ENCODE results near the gene VEZF1. TPM values are rescaled to one million over a fixed set of nuclear protein-coding genes. Genes with fewer than 3 reads are reported as not detected.

Gene VEZF1
- total RNA-seq, 1 donor from 2014 or later: 50.9 TPM

- no peak overlapping the region for H3K4me3 ChIP-seq (ENCODE audit: insufficient read depth, low read depth, low read length)
- H3K9me3 ChIP-seq (ENCODE audit: insufficient read depth, low read depth, low read length): no peaks in the 10 kb centered on the region
- peak overlapping the region; percentile 66 for H3K27ac Mint-ChIP-seq (ENCODE audit: unreplicated experiment)
- peaks cover 2% of the 10 kb centered on the region for H3K9me3 Mint-ChIP-seq (ENCODE audit: unreplicated experiment)
- no peak overlapping the region for H2AFZ ChIP-seq (ENCODE audit: low read depth, low read length)
- no peaks in the 10 kb centered on the region for H3K27me3 ChIP-seq (ENCODE audit: insufficient read depth, low read length)
- TF ChIP-seq EZH2 (IDR thresholded peaks at IDR 0.05; ENCODE audit: insufficient read depth, low read length): no peak
- peaks cover 38% of the 10 kb centered on the region for H3K79me2 ChIP-seq (ENCODE audit: insufficient read depth, low read length)
- DNase-seq (ENCODE audit: low read depth) (no peak), FAIRE-seq (no peak)
- no peaks in the 10 kb centered on the region for H3K36me3 ChIP-seq (ENCODE audit: insufficient read depth, low read length)
- H3K4me3 Mint-ChIP-seq (ENCODE audit: unreplicated experiment): peak overlapping the region; percentile 91
- H3K4me1 Mint-ChIP-seq (ENCODE audit: low read depth, unreplicated experiment): peaks cover 63% of the 10 kb centered on the region
- no peaks in the 10 kb centered on the region for H4K20me1 ChIP-seq (ENCODE audit: insufficient read depth, low read length)
- H3K4me2 ChIP-seq (ENCODE audit: low read length): peak overlapping the region; percentile 86
- peaks cover 48% of the 10 kb centered on the region for H3K4me1 ChIP-seq (ENCODE audit: insufficient read depth, low read length)
- H3K9ac ChIP-seq (ENCODE audit: low read length): no peak overlapping the region
- H3K36me3 Mint-ChIP-seq (ENCODE audit: low read depth, unreplicated experiment): no peaks in the 10 kb centered on the region
- no peaks in the 10 kb centered on the region for H3K27me3 Mint-ChIP-seq (ENCODE audit: low read depth, unreplicated experiment)
- H3K27ac ChIP-seq (ENCODE audit: low read depth, low read length): no peak overlapping the region
Observed at GRCh38 chr17:57953219-57953618, 34.8 kb downstream of the VEZF1 start.

DNA sequence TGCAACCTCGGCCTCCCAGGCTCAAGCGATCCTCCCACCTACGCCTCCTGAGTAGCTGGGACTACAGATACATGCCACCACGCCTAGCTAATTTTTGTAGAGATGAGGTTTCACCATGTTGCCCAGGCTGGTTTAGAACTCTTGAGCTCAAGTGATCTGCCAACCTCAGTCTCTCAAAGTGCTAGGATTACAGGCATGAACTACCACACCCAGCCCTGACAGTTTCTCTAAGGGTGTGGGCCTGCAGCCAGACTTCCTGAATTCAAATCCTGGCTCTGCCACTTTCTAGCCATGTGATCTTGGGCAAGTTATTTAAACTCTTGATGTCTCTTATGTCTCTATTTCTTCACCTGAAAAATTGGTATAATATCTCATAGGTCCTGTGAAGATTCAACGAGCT lies 38.4 kb downstream of the VEZF1 start:
- no peaks in the 10 kb centered on the region for H3K27me3 ChIP-seq (ENCODE audit: insufficient read depth, low read length)
- no peaks in the 10 kb centered on the region for H3K36me3 Mint-ChIP-seq (ENCODE audit: low read depth, unreplicated experiment)
- no peaks in the 10 kb centered on the region for H3K36me3 ChIP-seq (ENCODE audit: insufficient read depth, low read length)
- H3K4me1 ChIP-seq (ENCODE audit: insufficient read depth, low read length): peaks cover 55% of the 10 kb centered on the region
- peaks cover 74% of the 10 kb centered on the region for H3K4me1 Mint-ChIP-seq (ENCODE audit: low read depth, unreplicated experiment)
- H2AFZ ChIP-seq (ENCODE audit: low read depth, low read length): no peak overlapping the region
- DNase-seq (ENCODE audit: low read depth) (no peak), FAIRE-seq (no peak)
- peaks cover 3% of the 10 kb centered on the region for H4K20me1 ChIP-seq (ENCODE audit: insufficient read depth, low read length)
- H3K27ac Mint-ChIP-seq (ENCODE audit: unreplicated experiment): peak overlapping the region; percentile 97
- peak overlapping the region; percentile 32 for H3K4me2 ChIP-seq (ENCODE audit: low read length)
- no peak overlapping the region for H3K9ac ChIP-seq (ENCODE audit: low read length)
- no peak overlapping the region for H3K4me3 Mint-ChIP-seq (ENCODE audit: unreplicated experiment)
- H3K27me3 Mint-ChIP-seq (ENCODE audit: low read depth, unreplicated experiment): no peaks in the 10 kb centered on the region
- TF ChIP-seq, protein P1, sequence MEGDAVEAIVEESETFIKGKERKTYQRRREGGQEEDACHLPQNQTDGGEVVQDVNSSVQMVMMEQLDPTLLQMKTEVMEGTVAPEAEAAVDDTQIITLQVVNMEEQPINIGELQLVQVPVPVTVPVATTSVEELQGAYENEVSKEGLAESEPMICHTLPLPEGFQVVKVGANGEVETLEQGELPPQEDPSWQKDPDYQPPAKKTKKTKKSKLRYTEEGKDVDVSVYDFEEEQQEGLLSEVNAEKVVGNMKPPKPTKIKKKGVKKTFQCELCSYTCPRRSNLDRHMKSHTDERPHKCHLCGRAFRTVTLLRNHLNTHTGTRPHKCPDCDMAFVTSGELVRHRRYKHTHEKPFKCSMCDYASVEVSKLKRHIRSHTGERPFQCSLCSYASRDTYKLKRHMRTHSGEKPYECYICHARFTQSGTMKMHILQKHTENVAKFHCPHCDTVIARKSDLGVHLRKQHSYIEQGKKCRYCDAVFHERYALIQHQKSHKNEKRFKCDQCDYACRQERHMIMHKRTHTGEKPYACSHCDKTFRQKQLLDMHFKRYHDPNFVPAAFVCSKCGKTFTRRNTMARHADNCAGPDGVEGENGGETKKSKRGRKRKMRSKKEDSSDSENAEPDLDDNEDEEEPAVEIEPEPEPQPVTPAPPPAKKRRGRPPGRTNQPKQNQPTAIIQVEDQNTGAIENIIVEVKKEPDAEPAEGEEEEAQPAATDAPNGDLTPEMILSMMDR (IDR thresholded peaks at IDR 0.05; ENCODE audit: insufficient read depth, low read depth, low read length): no peak
- TF ChIP-seq EZH2 (IDR thresholded peaks at IDR 0.05; ENCODE audit: insufficient read depth, low read length): no peak
- H3K4me3 ChIP-seq (ENCODE audit: insufficient read depth, low read depth, low read length): no peak overlapping the region
- peaks cover 66% of the 10 kb centered on the region for H3K79me2 ChIP-seq (ENCODE audit: insufficient read depth, low read length)
- no peaks in the 10 kb centered on the region for H3K9me3 ChIP-seq (ENCODE audit: insufficient read depth, low read depth, low read length)
- no peaks in the 10 kb centered on the region for H3K9me3 Mint-ChIP-seq (ENCODE audit: unreplicated experiment)
- no peak overlapping the region for H3K27ac ChIP-seq (ENCODE audit: low read depth, low read length)

- peak overlapping the region; percentile 40 for H3K4me3 ChIP-seq (ENCODE audit: insufficient read depth, low read depth, low read length)
- TF ChIP-seq EZH2 (IDR thresholded peaks at IDR 0.05; ENCODE audit: insufficient read depth, low read length): no peak
- TF ChIP-seq, protein P1 (IDR thresholded peaks at IDR 0.05; ENCODE audit: insufficient read depth, low read depth, low read length): no peak
- H3K27ac ChIP-seq (ENCODE audit: low read depth, low read length): peak overlapping the region; percentile 83
- peaks cover 5% of the 10 kb centered on the region for H4K20me1 ChIP-seq (ENCODE audit: insufficient read depth, low read length)
- FAIRE-seq (peak; percentile 80), DNase-seq (ENCODE audit: low read depth) (peak; percentile 98)
- Mint-ChIP-seq H3K4me3 (ENCODE audit: unreplicated experiment) (peak overlapping the region; percentile 70), H3K36me3 (ENCODE audit: low read depth, unreplicated experiment) (no peaks in the 10 kb centered on the region), H3K27ac (ENCODE audit: unreplicated experiment) (peak overlapping the region; percentile 97), H3K9me3 (ENCODE audit: unreplicated experiment) (no peaks in the 10 kb centered on the region), H3K4me1 (ENCODE audit: low read depth, unreplicated experiment) (peaks cover 74% of the 10 kb centered on the region), H3K27me3 (ENCODE audit: low read depth, unreplicated experiment) (no peaks in the 10 kb centered on the region)
- H3K9ac ChIP-seq (ENCODE audit: low read length): peak overlapping the region; percentile 69
- H3K4me1 ChIP-seq (ENCODE audit: insufficient read depth, low read length): peaks cover 49% of the 10 kb centered on the region
- H3K36me3 ChIP-seq (ENCODE audit: insufficient read depth, low read length): no peaks in the 10 kb centered on the region
- no peak overlapping the region for H2AFZ ChIP-seq (ENCODE audit: low read depth, low read length)
- H3K4me2 ChIP-seq (ENCODE audit: low read length): peak overlapping the region; percentile 83
- no peaks in the 10 kb centered on the region for H3K9me3 ChIP-seq (ENCODE audit: insufficient read depth, low read depth, low read length)
- peaks cover 62% of the 10 kb centered on the region for H3K79me2 ChIP-seq (ENCODE audit: insufficient read depth, low read length)
- no peaks in the 10 kb centered on the region for H3K27me3 ChIP-seq (ENCODE audit: insufficient read depth, low read length)
Observed at GRCh38 chr17:57948555-57949420, 39.3 kb downstream of the VEZF1 start.
